Testis (tissue), 2 donors: Measurements from ENCODE around the gene WDR49.

Experiments
- CTCF ChIP-seq, 3 experiments: fragments of 450-650 bp in 2 of 3; fragments of 200-600 bp in 1 of 3; sonication (generic) in 1 of 3; IDR thresholded peaks; one replicate each; pipeline ENCODE4 v1.5.1; 2016 to 2019; ENCODE audit warnings: antibody characterized with exemption in 3 of 3, mild to moderate bottlenecking in 2 of 3, moderate library complexity in 1 of 3
- POLR2A ChIP-seq: fragments of 450-650 bp; IDR thresholded peaks from one replicate; pipeline ENCODE4 v1.6.1; 2017; ENCODE audit warnings: antibody characterized with exemption, mild to moderate bottlenecking, moderate library complexity

- TF ChIP-seq CTCF (IDR thresholded peaks at IDR 0.05): no peak
- TF ChIP-seq POLR2A: no peak
Measured at GRCh38 chr3:167694121-167694520, 40.4 kb upstream of the WDR49 start.
